SK-N-SH (cell line): ENCODE data around the gene TMEM138. TPM values are rescaled to one million over a fixed set of nuclear protein-coding genes. Genes with fewer than 3 reads are reported as not detected.

Experiments used
- CTCF ChIA-PET: fragments of 300-600, 350-600 bp; formaldehyde crosslinking; extraction: SDS; loops from one replicate; lab custom pipeline; 2021; lab: Yijun Ruan, JAX
- POLR2A ChIA-PET: fragments of 350-600 bp; sonication (Branson Sonifier 250); formaldehyde crosslinking; extraction: SDS; loops from one replicate; lab custom pipeline; 2020; ENCODE audit warnings: antibody characterized with exemption, inconsistent platforms; lab: Yijun Ruan, JAX
- DNase-seq: peaks from one replicate; pipeline ENCODE4 v3.0.0; 2012
- H2AFZ ChIP-seq: fragments of 200-600 bp; sonication (generic); 2 replicates; pipeline ENCODE4 v1.8.1; 2016; ENCODE audit warnings: antibody characterized with exemption, mild to moderate bottlenecking, low read depth
- H3F3A ChIP-seq: fragments of 200-600 bp; sonication (generic); replicated peaks from 2 replicates; pipeline ENCODE3; 2016; ENCODE audit warnings: antibody characterized with exemption, mild to moderate bottlenecking; ENCODE audit not compliant: insufficient read depth
- H3K27ac ChIP-seq, 2 experiments: fragments of 200-500 bp in 1 of 2; fragments of 200-600 bp in 1 of 2; sonication (Bioruptor generic) in 1 of 2; sonication (generic), shearing (Covaris generic) in 1 of 2; 2 replicates each; pipeline versions ENCODE4 v1.5.1 to v1.6.1; 2014 to 2016; ENCODE audit warnings: low read depth in 2 of 2, inconsistent platforms in 1 of 2, low read length in 1 of 2, mild to moderate bottlenecking in 1 of 2, mixed read lengths in 1 of 2
- H3K27me3 ChIP-seq: fragments of 200-600 bp; sonication (generic), shearing (Covaris generic); 2 replicates; pipeline ENCODE4 v1.6.1; 2016; ENCODE audit warnings: mixed run types; ENCODE audit not compliant: insufficient read depth
- H3K36me3 ChIP-seq, 2 experiments: fragments of 200-500 bp in 1 of 2; fragments of 200-600 bp in 1 of 2; sonication (Bioruptor generic) in 1 of 2; sonication (generic) in 1 of 2; replicated peaks in 1 of 2; 2 replicates each; pipeline versions ENCODE3 to v1.5.1; 2014 to 2016; ENCODE audit warnings: low read length in 1 of 2, mild to moderate bottlenecking in 1 of 2; ENCODE audit not compliant: insufficient read depth in 2 of 2, control insufficient read depth in 1 of 2
- H3K4me1 ChIP-seq, 2 experiments: fragments of 200-500 bp in 1 of 2; fragments of 200-600 bp in 1 of 2; sonication (Bioruptor generic) in 1 of 2; sonication (generic), shearing (Covaris generic) in 1 of 2; 2 replicates each; pipeline versions ENCODE4 v1.5.1 to v1.6.1; 2014 to 2016; ENCODE audit warnings: low read depth in 1 of 2, low read length in 1 of 2, mixed run types in 1 of 2; ENCODE audit not compliant: insufficient read depth in 2 of 2, control insufficient read depth in 1 of 2
- H3K4me2 ChIP-seq: fragments of 200-600 bp; sonication (generic), shearing (Covaris generic); 2 replicates; pipeline ENCODE4 v1.6.1; 2017; ENCODE audit warnings: mixed run types
- H3K4me3 ChIP-seq, 2 experiments: fragments of 200-500 bp in 1 of 2; fragments of 200-600 bp in 1 of 2; sonication (Bioruptor generic) in 1 of 2; sonication (generic), shearing (Covaris generic) in 1 of 2; 2 replicates each; pipeline versions ENCODE4 v1.5.1 to v1.8.1; 2014 to 2016; ENCODE audit warnings: low read depth in 2 of 2, inconsistent platforms in 1 of 2, low read length in 1 of 2, mild to moderate bottlenecking in 1 of 2, mixed read lengths in 1 of 2, moderate library complexity in 1 of 2
- H3K79me2 ChIP-seq: fragments of 200-600 bp; sonication (generic); 2 replicates; pipeline ENCODE4 v1.8.1; 2017; ENCODE audit warnings: mild to moderate bottlenecking; ENCODE audit not compliant: insufficient read depth
- H3K9ac ChIP-seq: fragments of 200-600 bp; sonication (generic); 2 replicates; pipeline ENCODE4 v1.6.1; 2017; ENCODE audit warnings: mixed run types
- H3K9me2 ChIP-seq: fragments of 200-600 bp; sonication (generic); 2 replicates; pipeline ENCODE4 v1.6.1; 2017; ENCODE audit warnings: mixed run types
- H3K9me3 ChIP-seq: fragments of 200-600 bp; sonication (generic); 2 replicates; pipeline ENCODE4 v1.6.1; 2017; ENCODE audit warnings: mixed run types, mild to moderate bottlenecking, moderate library complexity
- H4K20me1 ChIP-seq: fragments of 200-600 bp; sonication (generic); 2 replicates; pipeline ENCODE4 v1.6.1; 2017; ENCODE audit warnings: mild to moderate bottlenecking, mixed run types; ENCODE audit not compliant: insufficient read depth
- ELF1 ChIP-seq: IDR thresholded peaks from 2 replicates; pipeline ENCODE4 v1.4.0; 2012
- FOSL2 ChIP-seq: IDR thresholded peaks from 2 replicates; pipeline ENCODE4 v1.4.0; 2012; ENCODE audit warnings: low read depth, mild to moderate bottlenecking, moderate library complexity, borderline replicate concordance
- MEF2A ChIP-seq: IDR thresholded peaks from 2 replicates; pipeline ENCODE4 v1.4.0; 2012; ENCODE audit warnings: low read depth, borderline replicate concordance
- POLR2AphosphoS5 ChIP-seq: IDR thresholded peaks from 2 replicates; pipeline ENCODE4 v1.6.1; 2012; ENCODE audit warnings: low read depth, low read length
- RAD21 ChIP-seq: IDR thresholded peaks from 2 replicates; pipeline ENCODE4 v1.6.1; 2012; ENCODE audit warnings: mild to moderate bottlenecking, low read length
- RXRA ChIP-seq: IDR thresholded peaks from 2 replicates; pipeline ENCODE4 v1.4.0; 2012; ENCODE audit warnings: low read depth, mild to moderate bottlenecking, borderline replicate concordance
- TAF1 ChIP-seq: IDR thresholded peaks from 2 replicates; pipeline ENCODE4 v1.6.1; 2012; ENCODE audit warnings: low read depth, mild to moderate bottlenecking, low read length, moderate library complexity, borderline replicate concordance
- TEAD4 ChIP-seq: IDR thresholded peaks from 2 replicates; pipeline ENCODE4 v1.4.0; 2012; ENCODE audit warnings: mild to moderate bottlenecking, borderline replicate concordance; ENCODE audit not compliant: insufficient read depth
- WGBS: methylation state at CpG from one replicate; pipeline ENCODE4 v1.1.6; 2017; ENCODE audit warnings: low lambda C conversion rate; 5-methylcytosine and 5-hydroxymethylcytosine counted together
- polyA plus RNA-seq, 3 experiments: library from polyadenylated mRNA; depleted of rRNA; stranded (reverse); fragments of >200 nt; gene quantifications; 2 replicates each; pipeline ENCODE4 v1.2.3, GENCODE V29; 2012
- TF ChIP-seq, protein P1 (sequence below): fragments of 150-350 bp; IDR thresholded peaks from 2 replicates; pipeline ENCODE4 v1.6.1; 2016; ENCODE audit warnings: mild to moderate bottlenecking, low read depth, low read length

Gene TMEM138
- polyA plus RNA-seq, 1 of the 3 experiments (the other 2 are of a cell fraction): 82.2 TPM

DNA sequence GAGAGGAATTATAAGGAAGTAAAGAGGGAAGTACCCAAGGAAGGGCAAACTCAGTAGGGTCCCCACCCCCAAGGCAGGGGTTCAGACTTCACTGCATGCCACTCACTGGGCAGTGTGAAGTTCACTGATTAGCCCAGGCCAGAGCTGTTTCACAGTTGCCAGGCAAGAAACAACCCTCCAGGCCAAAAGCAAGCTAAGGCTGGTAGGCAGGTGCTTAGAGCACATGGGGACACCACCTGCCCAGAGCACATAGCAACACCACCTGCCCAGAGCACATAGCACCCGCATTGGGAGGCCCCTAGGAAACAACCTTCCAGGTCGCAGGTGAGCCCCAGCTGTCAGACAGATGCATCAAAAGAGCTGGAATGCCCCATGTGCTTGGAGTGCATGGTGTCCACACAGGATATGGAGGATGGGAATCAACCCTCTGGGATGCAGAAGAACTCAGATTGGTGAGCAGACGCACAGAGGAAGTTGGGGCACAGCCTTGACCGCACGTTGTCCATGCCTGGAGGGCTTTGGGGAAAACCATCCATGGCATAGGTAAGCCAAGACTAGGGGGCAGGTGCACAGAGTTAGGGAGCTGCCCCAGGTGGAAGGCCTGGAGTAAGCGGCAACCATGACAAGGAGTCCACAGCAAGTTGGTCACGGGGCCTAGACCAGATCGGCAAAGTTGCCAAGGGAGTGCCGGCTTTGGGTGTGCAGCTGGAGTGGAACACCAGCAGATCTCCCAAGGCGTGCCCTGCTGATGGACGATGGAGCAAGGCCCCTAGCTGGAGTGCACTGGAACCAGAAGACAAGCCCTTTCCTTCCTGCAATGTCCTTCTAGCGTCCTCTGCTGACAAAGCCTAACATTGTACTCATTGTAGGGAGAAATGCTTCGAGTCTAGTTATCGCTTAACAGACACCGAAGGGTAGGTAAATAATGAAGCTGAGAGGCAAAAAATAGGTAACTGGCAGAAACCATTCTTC is 22.4 kb downstream of the TMEM138 start:
- Histone ChIP-seq H2AFZ (no peak overlapping the region), H4K20me1 (no peaks in the 10 kb centered on the region), H3K79me2 (no peaks in the 10 kb centered on the region), H3K36me3 (no peaks in the 10 kb centered on the region), H3F3A (no peaks in the 10 kb centered on the region), H3K9me3 (no peaks in the 10 kb centered on the region), H3K9ac (no peak overlapping the region), H3K9me2 (no peaks in the 10 kb centered on the region), H3K27ac (no peak overlapping the region), H3K27me3 (no peaks in the 10 kb centered on the region), H3K4me2 (no peak overlapping the region), H3K4me3 (no peak overlapping the region), H3K4me1 (no peaks in the 10 kb centered on the region; a peak in 1 of 4 replicates)
- DNase-seq: no peak
- ChIA-PET CTCF (interaction anchor here (1.1 to 8.6 kb wide), 30 partner anchors 9 to 609 kb away, joined by 3 to 300 read pairs (median 8); partner anchors contain the start of genes CYB561A3, DDB1, TKFC and TMEM138), POLR2A (interaction anchor here (1.1 to 3.1 kb wide), 6 partner anchors 12 to 51 kb away, joined by 3 to 18 read pairs (median 14); partner anchors contain the start of genes CYB561A3, DDB1, TKFC and TMEM138)
- 92% methylated on average over 15 of the region's 15 CpGs for WGBS
- no peak for TF ChIP-seq FOSL2
- peak; percentile 34 for TF ChIP-seq RAD21
- no peak for TF ChIP-seq TAF1
- TF ChIP-seq RXRA: no peak
- TF ChIP-seq POLR2AphosphoS5: no peak

DNA sequence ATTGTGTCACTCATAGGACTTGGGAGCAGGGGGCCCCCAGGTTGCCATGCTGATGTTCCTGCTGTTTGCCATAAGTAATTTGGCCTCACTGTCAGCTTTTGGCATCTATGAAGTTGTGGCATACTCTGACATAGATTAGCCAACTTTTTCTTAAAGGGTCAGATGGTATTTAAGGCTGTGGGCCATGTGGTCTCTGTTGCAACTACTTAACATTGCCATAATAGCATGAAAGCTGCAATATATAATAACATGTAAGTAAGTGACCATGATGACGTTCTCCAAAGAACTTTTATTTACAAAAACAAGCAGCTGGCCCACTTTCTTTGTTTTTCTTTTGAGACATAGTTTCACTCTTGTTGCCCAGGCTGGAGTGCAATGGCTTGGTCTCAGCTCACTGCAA is 28.0 kb downstream of the TMEM138 start:
- no peak overlapping the region for H3K4me3 ChIP-seq
- ChIA-PET CTCF (interaction anchor here (0.6 to 4.8 kb wide), 4 partner anchors 9 to 135 kb away, joined by 3 to 81 read pairs (median 6); partner anchors contain the start of genes DDB1 and TKFC), POLR2A (no interaction called here)
- no peak overlapping the region for H3K27ac ChIP-seq
- no peaks in the 10 kb centered on the region for H3K9me2 ChIP-seq
- H3F3A ChIP-seq: peaks cover 3% of the 10 kb centered on the region
- H3K4me2 ChIP-seq: no peak overlapping the region
- no peak overlapping the region for H3K9ac ChIP-seq
- peaks cover 0 to 5% of the 10 kb centered on the region in 2 experiments for H3K36me3 ChIP-seq
- DNase-seq: no peak
- no peak overlapping the region for H2AFZ ChIP-seq
- no peaks in the 10 kb centered on the region for H4K20me1 ChIP-seq
- no peaks in the 10 kb centered on the region for H3K27me3 ChIP-seq
- H3K79me2 ChIP-seq: no peaks in the 10 kb centered on the region
- H3K9me3 ChIP-seq: no peaks in the 10 kb centered on the region
- H3K4me1 ChIP-seq: peaks cover 0 to 6% of the 10 kb centered on the region in 2 experiments; a peak in 2 of 4 replicates
- TF ChIP-seq ELF1: no peak
- TF ChIP-seq, protein P1, sequence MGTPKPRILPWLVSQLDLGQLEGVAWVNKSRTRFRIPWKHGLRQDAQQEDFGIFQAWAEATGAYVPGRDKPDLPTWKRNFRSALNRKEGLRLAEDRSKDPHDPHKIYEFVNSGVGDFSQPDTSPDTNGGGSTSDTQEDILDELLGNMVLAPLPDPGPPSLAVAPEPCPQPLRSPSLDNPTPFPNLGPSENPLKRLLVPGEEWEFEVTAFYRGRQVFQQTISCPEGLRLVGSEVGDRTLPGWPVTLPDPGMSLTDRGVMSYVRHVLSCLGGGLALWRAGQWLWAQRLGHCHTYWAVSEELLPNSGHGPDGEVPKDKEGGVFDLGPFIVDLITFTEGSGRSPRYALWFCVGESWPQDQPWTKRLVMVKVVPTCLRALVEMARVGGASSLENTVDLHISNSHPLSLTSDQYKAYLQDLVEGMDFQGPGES: no peak
- TF ChIP-seq TEAD4: no peak
- no peak for TF ChIP-seq MEF2A
- TF ChIP-seq FOSL2: no peak
- 82% methylated on average over 1 of the region's 1 CpG for WGBS
